ENCODE measurements around the gene THAP12. TPM values are rescaled to one million over a fixed set of nuclear protein-coding genes. Genes with fewer than 3 reads are reported as not detected.

Gene THAP12
- total RNA-seq, 1 experiment from 2014 or later = 44.1 TPM

DNA sequence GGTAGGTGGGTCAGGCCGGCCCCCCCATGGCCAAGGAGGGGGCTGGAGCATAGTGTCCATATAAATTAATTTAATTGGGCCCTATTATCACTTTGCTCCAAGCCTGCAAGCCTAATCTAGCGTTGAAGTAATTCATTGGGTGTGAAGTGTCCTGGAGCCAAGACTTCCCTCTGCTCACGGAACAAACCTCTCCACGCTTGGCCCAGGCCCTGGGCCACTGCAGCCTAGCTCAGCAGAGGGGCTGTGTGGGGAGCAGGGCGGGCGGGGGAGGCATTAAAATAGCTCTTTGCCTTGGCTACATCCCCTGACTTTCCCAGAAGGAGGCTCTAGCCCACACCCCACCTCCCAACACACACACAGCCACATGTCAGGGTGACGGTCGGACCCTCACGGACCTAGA lies 73.5 kb downstream of the THAP12 start:
- Histone ChIP-seq H2AFZ (ENCODE audit: low read depth, low read length, poor library complexity, severe bottlenecking) (no peak overlapping the region), H3K79me2 (ENCODE audit: insufficient read depth, low read length) (no peaks in the 10 kb centered on the region), H3K9ac (ENCODE audit: low read length) (no peak overlapping the region), H3K27ac (ENCODE audit: low read depth, low read length) (no peak overlapping the region), H3K4me3 (replicated peaks in 1 of 2; ENCODE audit: low read depth in 1 of 2, low read length in 2 of 2) (no peak overlapping the region), H3K27me3 (ENCODE audit: insufficient read depth, low read length) (no peaks in the 10 kb centered on the region), H3K4me1 (ENCODE audit: control insufficient read depth in 1 of 2, insufficient read depth in 2 of 2, low read length in 2 of 2) (no peaks in the 10 kb centered on the region), H3K36me3 (ENCODE audit: control insufficient read depth in 1 of 2, insufficient read depth in 2 of 2, low read length in 2 of 2) (no peaks in the 10 kb centered on the region), H3K4me2 (ENCODE audit: low read length) (no peak overlapping the region), H3K9me2 (ENCODE audit: insufficient read depth) (no peaks in the 10 kb centered on the region), H3K9me3 (ENCODE audit: control insufficient read depth in 1 of 2, insufficient read depth in 1 of 2, low read depth in 1 of 2, low read length in 2 of 2) (no peaks in the 10 kb centered on the region), H4K20me1 (ENCODE audit: insufficient read depth) (no peaks in the 10 kb centered on the region)
- RAD21 ChIA-PET (ENCODE audit: low non-redundant PET in 1 of 2, low total read pairs in 2 of 2, uncharacterized antibody in 2 of 2, unreplicated experiment in 2 of 2) = no interaction called here
- POLR2A ChIA-PET = no interaction called here
- CTCF ChIA-PET = interaction anchor here (1.3 kb wide), 1 partner anchor 100 kb away, joined by 4 read pairs; no protein-coding TSS in a partner anchor
- intact Hi-C loops (cut with micrococcal nuclease) = no loop called here
- no peak for DNase-seq (ENCODE audit: low read depth, low spot score)
- ATAC-seq = no peak
- TF ChIP-seq CBX3 (IDR thresholded peaks at IDR 0.05; ENCODE audit: low read depth) (no peak), JUND (IDR thresholded peaks at IDR 0.05) (no peak), CEBPB (IDR thresholded peaks at IDR 0.05; ENCODE audit: low read depth) (no peak), EZH2 (IDR thresholded peaks at IDR 0.05) (no peak)
- BruUV-seq (replicated peaks) = no TSS peak

DNA sequence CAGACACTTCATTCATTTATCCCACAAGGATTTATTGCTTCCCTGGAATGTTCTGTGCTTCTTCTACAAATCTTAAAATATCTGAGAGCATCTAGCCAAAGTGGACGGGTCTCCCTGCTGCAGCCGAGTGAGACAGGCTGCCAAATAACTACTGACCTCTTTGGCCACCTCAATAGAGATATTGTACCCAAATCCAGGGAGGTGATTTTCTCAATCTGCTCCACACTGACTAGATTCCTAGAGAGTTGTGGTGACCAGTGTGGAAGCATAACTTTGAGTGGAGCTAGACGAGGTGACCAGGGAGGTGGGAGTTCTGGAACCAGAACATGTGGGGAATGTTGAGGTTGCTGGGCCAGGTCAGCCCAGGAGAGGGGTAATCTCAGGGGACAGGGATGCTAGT lies 77.5 kb downstream of the THAP12 start:
- BruUV-seq (replicated peaks) = no TSS peak
- ATAC-seq = no peak
- Histone ChIP-seq H3K9ac (ENCODE audit: low read length) (no peak overlapping the region), H3K27ac (ENCODE audit: low read depth, low read length) (no peak overlapping the region), H4K20me1 (ENCODE audit: insufficient read depth) (no peaks in the 10 kb centered on the region), H3K9me2 (ENCODE audit: insufficient read depth) (no peaks in the 10 kb centered on the region), H3K79me2 (ENCODE audit: insufficient read depth, low read length) (no peaks in the 10 kb centered on the region), H3K36me3 (ENCODE audit: control insufficient read depth in 1 of 2, insufficient read depth in 2 of 2, low read length in 2 of 2) (no peaks in the 10 kb centered on the region), H3K4me3 (replicated peaks in 1 of 2; ENCODE audit: low read depth in 1 of 2, low read length in 2 of 2) (no peak overlapping the region), H2AFZ (ENCODE audit: low read depth, low read length, poor library complexity, severe bottlenecking) (no peak overlapping the region), H3K4me2 (ENCODE audit: low read length) (no peak overlapping the region), H3K9me3 (ENCODE audit: control insufficient read depth in 1 of 2, insufficient read depth in 1 of 2, low read depth in 1 of 2, low read length in 2 of 2) (no peaks in the 10 kb centered on the region), H3K4me1 (ENCODE audit: control insufficient read depth in 1 of 2, insufficient read depth in 2 of 2, low read length in 2 of 2) (no peaks in the 10 kb centered on the region), H3K27me3 (ENCODE audit: insufficient read depth, low read length) (no peaks in the 10 kb centered on the region)
- RAD21 ChIA-PET (ENCODE audit: low non-redundant PET in 1 of 2, low total read pairs in 2 of 2, uncharacterized antibody in 2 of 2, unreplicated experiment in 2 of 2) = interaction anchor here in 1 of 2 experiments (0.7 kb wide), 1 partner anchor 760 kb away, joined by 3 read pairs; no protein-coding TSS in a partner anchor
- no peak for DNase-seq (ENCODE audit: low read depth, low spot score)
- CTCF ChIA-PET = interaction anchor here (1.7 kb wide), 1 partner anchor 96 kb away, joined by 4 read pairs; no protein-coding TSS in a partner anchor
- intact Hi-C loops (cut with micrococcal nuclease) = no loop called here
- POLR2A ChIA-PET = no interaction called here
- TF ChIP-seq EGR1 (IDR thresholded peaks at IDR 0.05; ENCODE audit: low read depth) (no peak), JUND (IDR thresholded peaks at IDR 0.05) (no peak), EZH2phosphoT487 (IDR thresholded peaks at IDR 0.05; ENCODE audit: borderline replicate concordance) (no peak), POLR2AphosphoS5 (IDR thresholded peaks at IDR 0.05; ENCODE audit: low read depth, low read length) (no peak), ZFX (IDR thresholded peaks at IDR 0.05) (no peak), FOSL1 (IDR thresholded peaks at IDR 0.05; ENCODE audit: low read depth) (no peak), RAD21 (IDR thresholded peaks at IDR 0.05; ENCODE audit: low read depth) (no peak), ZNF274 (IDR thresholded peaks at IDR 0.05; ENCODE audit: low read depth, low read length) (no peak), YY1 (IDR thresholded peaks at IDR 0.05; ENCODE audit: extremely low read depth, insufficient replicate concordance, low read depth, low read length) (no peak), MAX (IDR thresholded peaks at IDR 0.05) (no peak), SP1 (IDR thresholded peaks at IDR 0.05; ENCODE audit: low read depth) (no peak), TCF7L2 (IDR thresholded peaks at IDR 0.05; ENCODE audit: borderline replicate concordance, extremely low read depth, insufficient read depth, insufficient read length) (no peak), CBX3 (IDR thresholded peaks at IDR 0.05; ENCODE audit: low read depth) (no peak)
- TF ChIP-seq, protein P1, sequence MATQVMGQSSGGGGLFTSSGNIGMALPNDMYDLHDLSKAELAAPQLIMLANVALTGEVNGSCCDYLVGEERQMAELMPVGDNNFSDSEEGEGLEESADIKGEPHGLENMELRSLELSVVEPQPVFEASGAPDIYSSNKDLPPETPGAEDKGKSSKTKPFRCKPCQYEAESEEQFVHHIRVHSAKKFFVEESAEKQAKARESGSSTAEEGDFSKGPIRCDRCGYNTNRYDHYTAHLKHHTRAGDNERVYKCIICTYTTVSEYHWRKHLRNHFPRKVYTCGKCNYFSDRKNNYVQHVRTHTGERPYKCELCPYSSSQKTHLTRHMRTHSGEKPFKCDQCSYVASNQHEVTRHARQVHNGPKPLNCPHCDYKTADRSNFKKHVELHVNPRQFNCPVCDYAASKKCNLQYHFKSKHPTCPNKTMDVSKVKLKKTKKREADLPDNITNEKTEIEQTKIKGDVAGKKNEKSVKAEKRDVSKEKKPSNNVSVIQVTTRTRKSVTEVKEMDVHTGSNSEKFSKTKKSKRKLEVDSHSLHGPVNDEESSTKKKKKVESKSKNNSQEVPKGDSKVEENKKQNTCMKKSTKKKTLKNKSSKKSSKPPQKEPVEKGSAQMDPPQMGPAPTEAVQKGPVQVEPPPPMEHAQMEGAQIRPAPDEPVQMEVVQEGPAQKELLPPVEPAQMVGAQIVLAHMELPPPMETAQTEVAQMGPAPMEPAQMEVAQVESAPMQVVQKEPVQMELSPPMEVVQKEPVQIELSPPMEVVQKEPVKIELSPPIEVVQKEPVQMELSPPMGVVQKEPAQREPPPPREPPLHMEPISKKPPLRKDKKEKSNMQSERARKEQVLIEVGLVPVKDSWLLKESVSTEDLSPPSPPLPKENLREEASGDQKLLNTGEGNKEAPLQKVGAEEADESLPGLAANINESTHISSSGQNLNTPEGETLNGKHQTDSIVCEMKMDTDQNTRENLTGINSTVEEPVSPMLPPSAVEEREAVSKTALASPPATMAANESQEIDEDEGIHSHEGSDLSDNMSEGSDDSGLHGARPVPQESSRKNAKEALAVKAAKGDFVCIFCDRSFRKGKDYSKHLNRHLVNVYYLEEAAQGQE (IDR thresholded peaks at IDR 0.05; ENCODE audit: low read depth) = no peak
- TF ChIP-seq, protein P2, sequence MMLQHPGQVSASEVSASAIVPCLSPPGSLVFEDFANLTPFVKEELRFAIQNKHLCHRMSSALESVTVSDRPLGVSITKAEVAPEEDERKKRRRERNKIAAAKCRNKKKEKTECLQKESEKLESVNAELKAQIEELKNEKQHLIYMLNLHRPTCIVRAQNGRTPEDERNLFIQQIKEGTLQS (IDR thresholded peaks at IDR 0.05) = no peak
